NCI-H1930 (cell line): ENCODE results near the gene CD22.
"Not testable (repeated sequence)": the region's sequence is repeated elsewhere in the genome, so short reads cannot be mapped to it uniquely, and the experiment has no call there.

Experiments used
- DNase-seq, 2 experiments: peaks; one replicate each; lab custom pipeline; 2025; lab: John Stamatoyannopoulos, UW

CD22 gene

GRCh38 chr19:35341565-35342225, 12.7 kb downstream of the CD22 start:
- DNase-seq: no peak

GRCh38 chr19:35342430-35342829, 13.4 kb downstream of the CD22 start:
- DNase-seq: no peak

DNA sequence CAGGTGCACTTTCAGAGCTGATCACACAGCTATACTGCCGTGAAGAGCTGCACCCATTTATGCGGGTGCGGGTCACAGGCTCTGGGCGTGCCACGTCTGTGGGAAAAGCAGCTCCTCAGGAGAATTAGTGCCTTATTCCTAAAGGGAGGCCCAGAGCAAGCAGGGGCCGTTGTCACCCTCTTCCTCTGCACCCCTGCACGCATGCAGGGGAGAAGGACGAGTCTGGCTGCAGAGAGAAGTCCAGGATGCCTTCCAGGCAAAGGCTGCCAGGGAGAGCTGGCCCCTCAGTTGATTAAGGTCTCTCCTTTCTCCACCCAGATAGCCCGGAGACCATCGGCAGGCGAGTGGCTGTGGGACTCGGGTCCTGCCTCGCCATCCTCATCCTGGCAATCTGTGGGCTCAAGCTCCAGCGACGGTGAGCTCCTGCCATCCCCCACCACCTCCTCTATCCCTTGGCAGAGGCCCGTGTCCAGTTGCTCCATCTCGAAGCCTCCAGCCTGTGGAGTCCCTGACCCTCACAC, 15.6 kb downstream of the CD22 start:
- no peak for DNase-seq

DNA sequence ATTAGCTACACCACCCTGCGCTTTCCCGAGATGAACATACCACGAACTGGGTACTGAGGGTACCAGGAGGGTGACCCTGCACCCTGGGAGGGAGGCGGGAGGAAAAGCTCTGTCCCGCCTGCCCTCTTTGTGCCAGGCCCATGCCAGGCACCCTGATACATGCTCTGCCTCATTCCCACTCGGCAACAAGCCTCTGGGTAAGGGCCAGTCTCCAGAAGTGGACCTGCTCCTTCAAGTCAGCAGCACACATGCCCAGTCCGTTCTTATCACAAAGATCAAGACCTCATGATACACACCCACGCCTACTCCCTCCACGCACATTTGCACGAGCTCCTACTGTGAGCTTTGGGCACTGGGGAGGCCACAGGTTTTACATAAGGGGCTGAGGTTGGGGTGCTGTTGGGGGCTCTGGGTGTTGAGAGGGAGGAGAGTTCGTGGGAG, 16.7 kb downstream of the CD22 start:
- no peak for DNase-seq

- DNase-seq: no peak
These were observed 17.4 kb downstream of the CD22 start for GRCh38 chr19:35346193-35347052.

GRCh38 chr19:35347171-35347929, 18.4 kb downstream of the CD22 start, which contains the start of gene FFAR1:
TSS of gene FFAR1 (plus strand) at chr19:35347902. CDS start at chr19:35351552, 3,650 bp downstream.
- DNase-seq: no peak

- DNase-seq: no peak
These were observed 18.9 kb downstream of the CD22 start for GRCh38 chr19:35347930-35348298.

DNA sequence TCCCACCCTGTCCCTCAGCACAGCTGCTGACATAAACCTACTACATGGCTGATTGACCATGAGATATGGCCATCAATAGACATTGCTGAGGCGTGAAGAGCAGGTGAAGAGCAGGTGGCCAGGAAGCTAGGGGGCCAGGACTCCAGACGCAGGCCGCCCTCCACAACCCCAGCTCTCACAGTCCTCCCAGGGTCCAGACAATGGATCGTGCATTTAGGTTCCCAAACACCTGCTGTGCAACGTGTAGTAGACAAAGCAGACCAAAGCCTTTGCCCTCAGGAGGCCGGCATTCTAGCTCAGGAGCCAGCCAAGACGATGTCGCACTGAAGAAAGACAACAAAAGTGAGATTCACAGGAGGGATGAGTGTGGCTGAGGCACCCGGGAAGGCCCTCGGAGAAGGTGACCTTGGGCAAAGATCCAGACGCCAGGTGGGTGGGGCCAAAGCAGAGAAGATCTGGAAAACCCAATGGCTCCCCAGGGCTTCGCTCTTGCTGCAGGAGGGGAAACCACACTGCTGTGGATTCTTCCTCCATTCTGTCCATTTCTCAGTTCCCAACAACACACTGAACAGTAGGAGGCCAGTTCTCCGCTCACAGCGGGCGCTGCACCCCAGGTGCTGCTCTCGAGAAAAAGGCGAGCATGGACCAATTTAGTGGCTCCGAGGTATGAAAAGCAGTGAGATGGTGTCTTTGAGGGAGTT, 20.1 kb downstream of the CD22 start:
- no peak for DNase-seq

DNA sequence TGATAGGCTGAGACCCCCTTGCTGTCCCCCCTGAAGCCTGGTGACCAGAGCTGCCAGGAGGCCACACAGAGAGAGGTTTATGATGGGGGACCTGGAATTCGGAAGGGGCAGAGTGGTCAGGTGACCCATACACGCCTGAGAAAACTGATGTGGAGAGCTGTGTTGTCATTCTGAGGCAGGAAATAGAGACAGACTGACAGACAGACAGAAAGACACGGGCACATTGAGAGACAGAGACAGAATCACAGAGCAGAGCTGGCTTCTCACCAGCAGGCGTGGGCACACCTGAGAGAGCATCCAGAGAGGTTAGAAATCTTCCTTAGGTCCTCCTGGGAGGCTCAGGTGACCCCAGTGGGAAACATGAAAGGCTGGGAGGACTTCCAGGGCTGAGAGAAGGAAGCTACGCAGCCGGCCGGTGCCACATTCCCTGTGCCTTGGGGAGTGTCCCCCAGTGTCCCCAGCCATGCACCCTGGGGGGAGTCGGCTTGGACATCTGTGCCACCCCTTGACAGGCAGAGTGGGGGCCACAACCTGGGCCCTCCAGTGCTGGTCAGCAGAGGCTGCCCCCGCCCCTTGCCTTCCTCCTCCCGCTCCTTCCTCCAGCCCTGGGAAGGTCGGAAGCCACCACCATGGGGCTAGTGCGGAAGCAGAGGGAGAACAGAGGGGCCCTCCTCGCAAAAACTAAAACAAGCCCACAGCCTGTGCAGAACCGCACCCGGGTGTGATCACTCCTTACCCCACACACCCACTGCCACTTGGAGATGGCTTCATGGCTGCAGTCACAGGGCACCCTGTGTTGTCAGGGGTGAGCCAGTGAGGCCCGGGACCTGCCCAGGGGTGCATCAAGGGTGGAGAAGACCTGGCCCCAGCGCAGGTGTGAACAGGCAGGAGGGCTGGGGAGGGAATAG, 20.9 kb downstream of the CD22 start:
- DNase-seq: no peak

- DNase-seq: no peak
These were observed 21.6 kb downstream of the CD22 start for GRCh38 chr19:35350591-35350990.

GRCh38 chr19:35351411-35352176, 22.6 kb downstream of the CD22 start:
- no peak for DNase-seq

- no peak for DNase-seq
These were observed 23.1 kb downstream of the CD22 start for GRCh38 chr19:35352177-35352447.

DNA sequence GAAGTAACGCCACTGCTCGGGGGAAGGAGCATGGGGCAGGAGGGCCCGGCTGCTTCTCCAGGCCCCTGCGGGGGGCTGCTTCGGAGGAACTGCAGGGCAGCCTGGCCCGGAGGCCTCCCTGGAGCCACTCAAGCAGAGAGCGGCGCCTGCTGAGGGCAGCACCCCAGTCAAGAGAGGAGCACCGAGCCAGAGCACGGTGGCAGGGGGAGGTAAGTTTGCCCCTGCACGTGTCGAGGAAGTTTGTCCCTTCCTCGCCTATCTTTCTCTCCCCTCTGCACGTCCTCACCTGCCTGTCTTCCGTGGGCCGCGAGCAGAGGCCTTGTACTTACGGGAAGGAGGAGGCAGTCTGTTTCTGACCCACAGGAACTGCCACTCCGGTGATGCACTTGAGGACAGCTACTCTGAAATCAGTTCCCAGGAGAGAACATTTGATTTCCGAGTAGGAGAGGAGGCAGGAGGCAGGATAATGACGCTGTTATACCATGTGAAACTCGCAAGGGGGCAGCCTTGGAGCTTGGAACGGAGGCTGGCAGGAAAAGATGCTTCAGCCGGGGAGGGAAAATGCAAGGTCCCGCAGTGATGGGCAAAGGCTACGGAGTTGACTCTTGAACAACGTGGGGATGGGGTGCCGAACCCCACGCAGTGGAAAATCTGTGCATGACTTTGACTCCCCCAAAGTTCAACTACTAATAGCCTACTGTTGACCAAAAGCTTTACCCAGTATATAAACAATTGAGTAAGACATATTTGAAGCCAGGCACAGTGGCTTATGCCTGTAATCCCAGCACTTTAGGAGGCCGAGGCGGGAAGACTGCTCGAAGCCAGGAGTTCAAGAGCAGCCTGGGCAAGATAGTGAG, 23.7 kb downstream of the CD22 start:
- DNase-seq: peak; percentile 23 to 64

- DNase-seq: no peak
These were observed 24.6 kb downstream of the CD22 start for GRCh38 chr19:35353635-35354034.

DNA sequence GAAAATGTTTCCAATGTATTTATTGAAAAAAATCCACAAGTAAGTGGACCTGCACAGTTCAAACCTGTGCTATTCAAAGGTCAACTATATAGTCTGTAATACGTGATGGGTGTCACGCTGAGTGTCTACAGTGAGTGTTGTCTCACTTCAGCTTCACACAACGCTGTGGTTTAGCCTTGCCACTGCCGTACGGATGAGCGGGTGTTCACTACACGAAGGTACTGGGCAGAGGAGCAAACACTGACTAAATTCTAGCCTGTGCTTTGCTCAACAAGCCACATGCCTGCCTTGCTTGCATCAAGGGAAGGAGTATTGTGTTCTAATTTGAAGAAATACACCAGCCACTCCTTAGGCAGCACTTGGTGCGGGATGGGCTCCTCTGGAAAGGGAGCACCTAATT, 25.9 kb downstream of the CD22 start:
- no peak for DNase-seq

- no peak for DNase-seq
These were observed 26.9 kb downstream of the CD22 start for GRCh38 chr19:35355791-35356460.

- DNase-seq: no peak
These were observed 29.0 kb downstream of the CD22 start, which contains the start of gene FFAR3 for GRCh38 chr19:35357867-35358573. TSS of gene FFAR3 (plus strand) at chr19:35358460. CDS start at chr19:35358891, 431 bp downstream.

GRCh38 chr19:35358834-35359233, 29.8 kb downstream of the CD22 start:
- DNase-seq: not testable (repeated sequence)
